Right lobe of liver (tissue), 4 donors: ENCODE measurements around the gene CALD1.

Source experiments
- POLR2A ChIP-seq: fragments of 450-650 bp; IDR thresholded peaks from one replicate; pipeline ENCODE4 v1.6.1; 2017; ENCODE audit warnings: antibody characterized with exemption, mild to moderate bottlenecking
- TF ChIP-seq, protein P1 (sequence below), 4 donors: fragments of 200-600 bp in 3 of 4; fragments of 450-650 bp in 1 of 4; IDR thresholded peaks; one replicate each; pipeline versions ENCODE4 v1.5.1 to v1.8.0; 2016 to 2022; ENCODE audit warnings: antibody characterized with exemption in 4 of 4, mild to moderate bottlenecking in 2 of 4
- donor health status: DM: no; HTN: no; CAD: no.
- donor health status: DM: no; HTN: no; CAD: no.
- donor health status: DM: no; HTN: yes; CAD: no.

DNA sequence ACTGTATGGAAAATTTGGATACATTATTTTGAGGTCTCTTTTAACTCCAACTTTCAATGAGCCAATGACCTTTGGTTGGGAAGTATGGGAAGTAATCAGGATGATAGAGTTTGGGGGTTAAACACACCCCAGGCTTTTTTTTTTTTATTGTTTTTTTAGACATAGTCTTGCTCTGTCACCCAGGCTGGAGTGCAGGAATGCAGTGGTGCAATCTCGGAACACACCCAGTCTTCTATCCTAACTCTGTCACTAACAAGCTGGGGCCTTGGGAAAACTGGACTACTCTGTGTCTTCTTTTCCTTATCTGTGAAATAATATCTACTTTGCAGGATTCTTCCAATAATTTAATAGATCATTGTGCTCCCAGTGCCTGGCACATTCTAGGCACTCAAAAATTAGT is 169.3 kb downstream of the CALD1 start:
- TF ChIP-seq, protein P1, sequence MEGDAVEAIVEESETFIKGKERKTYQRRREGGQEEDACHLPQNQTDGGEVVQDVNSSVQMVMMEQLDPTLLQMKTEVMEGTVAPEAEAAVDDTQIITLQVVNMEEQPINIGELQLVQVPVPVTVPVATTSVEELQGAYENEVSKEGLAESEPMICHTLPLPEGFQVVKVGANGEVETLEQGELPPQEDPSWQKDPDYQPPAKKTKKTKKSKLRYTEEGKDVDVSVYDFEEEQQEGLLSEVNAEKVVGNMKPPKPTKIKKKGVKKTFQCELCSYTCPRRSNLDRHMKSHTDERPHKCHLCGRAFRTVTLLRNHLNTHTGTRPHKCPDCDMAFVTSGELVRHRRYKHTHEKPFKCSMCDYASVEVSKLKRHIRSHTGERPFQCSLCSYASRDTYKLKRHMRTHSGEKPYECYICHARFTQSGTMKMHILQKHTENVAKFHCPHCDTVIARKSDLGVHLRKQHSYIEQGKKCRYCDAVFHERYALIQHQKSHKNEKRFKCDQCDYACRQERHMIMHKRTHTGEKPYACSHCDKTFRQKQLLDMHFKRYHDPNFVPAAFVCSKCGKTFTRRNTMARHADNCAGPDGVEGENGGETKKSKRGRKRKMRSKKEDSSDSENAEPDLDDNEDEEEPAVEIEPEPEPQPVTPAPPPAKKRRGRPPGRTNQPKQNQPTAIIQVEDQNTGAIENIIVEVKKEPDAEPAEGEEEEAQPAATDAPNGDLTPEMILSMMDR (IDR thresholded peaks at IDR 0.05): no peak
- no peak for TF ChIP-seq POLR2A
